ENCODE measurements around the gene NCL. TPM values are rescaled to one million over a fixed set of nuclear protein-coding genes. Genes with fewer than 3 reads are reported as not detected.

NCL gene
- total RNA-seq, 1 experiment from 2014 or later: 557 TPM

GRCh38 chr2:231512222-231512621 lies 47.9 kb upstream of the NCL start:
- no peak for TF ChIP-seq EZH2 (IDR thresholded peaks at IDR 0.05; ENCODE audit: low read depth)
- no peak for TF ChIP-seq CTCF (conservative IDR thresholded peaks at IDR 0.05)
- Histone ChIP-seq H3K4me1 (replicated peaks; ENCODE audit: insufficient read depth) (peaks cover 15% of the 10 kb centered on the region), H3F3A (ENCODE audit: insufficient read depth, low read depth) (0 out of 2 replicates have a peak, but pooled peaks cover 3% of the 10 kb centered on the region), H3K27ac (no peak overlapping the region), H3K79me2 (ENCODE audit: low read depth) (0 out of 2 replicates have a peak, but pooled peaks cover 6% of the 10 kb centered on the region), H2AFZ (no peak overlapping the region), H3K27me3 (ENCODE audit: insufficient read depth, low read depth) (no peaks in the 10 kb centered on the region), H3K9me2 (ENCODE audit: insufficient read depth) (no peaks in the 10 kb centered on the region), H3K9me3 (ENCODE audit: insufficient read depth, low read depth) (no peaks in the 10 kb centered on the region), H3K4me2 (no peak overlapping the region), H3K36me3 (ENCODE audit: low read depth) (no peaks in the 10 kb centered on the region), H3K4me3 (no peak overlapping the region), H4K20me1 (ENCODE audit: insufficient read depth) (no peaks in the 10 kb centered on the region)
- intact Hi-C loops (cut with micrococcal nuclease; ENCODE audit: unreplicated experiment): loop anchor here (5.0 to 10.0 kb wide), 2 partner anchors 100 to 273 kb away; partner anchors contain the start of genes COPS7B and PDE6D
- ChIA-PET CTCF (no interaction called here), POLR2A (ENCODE audit: unreplicated experiment) (interaction anchor here (0.6 kb wide), 1 partner anchor 115 kb away, joined by 4 read pairs; no protein-coding TSS in a partner anchor)
- BruUV-seq (replicated peaks): no TSS peak
- DNase-seq: no peak

GRCh38 chr2:231503766-231504165 lies 39.5 kb upstream of the NCL start:
- no peaks in the 10 kb centered on the region for H3K9me3 ChIP-seq (ENCODE audit: insufficient read depth, low read depth)
- ChIA-PET CTCF (interaction anchor here (0.7 kb wide), 1 partner anchor 14 kb away, joined by 6 read pairs; no protein-coding TSS in a partner anchor), POLR2A (ENCODE audit: unreplicated experiment) (no interaction called here)
- no peaks in the 10 kb centered on the region; the same call in 1 of the 2 replicates for H3F3A ChIP-seq (ENCODE audit: insufficient read depth, low read depth)
- no peak for DNase-seq
- no peaks in the 10 kb centered on the region for H3K36me3 ChIP-seq (ENCODE audit: low read depth)
- no peak overlapping the region for H2AFZ ChIP-seq
- intact Hi-C loops (cut with micrococcal nuclease; ENCODE audit: unreplicated experiment): no loop called here
- no peaks in the 10 kb centered on the region for H3K79me2 ChIP-seq (ENCODE audit: low read depth)
- TF ChIP-seq CTCF (conservative IDR thresholded peaks at IDR 0.05) (no peak), EZH2 (IDR thresholded peaks at IDR 0.05; ENCODE audit: low read depth) (no peak)
- H3K27ac ChIP-seq: no peak overlapping the region
- no peak overlapping the region for H3K4me2 ChIP-seq
- BruUV-seq (replicated peaks): no TSS peak
- no peaks in the 10 kb centered on the region for H3K9me2 ChIP-seq (ENCODE audit: insufficient read depth)
- no peaks in the 10 kb centered on the region for H4K20me1 ChIP-seq (ENCODE audit: insufficient read depth)
- H3K27me3 ChIP-seq (ENCODE audit: insufficient read depth, low read depth): no peaks in the 10 kb centered on the region
- H3K4me3 ChIP-seq: no peak overlapping the region
- no peaks in the 10 kb centered on the region for H3K4me1 ChIP-seq (replicated peaks; ENCODE audit: insufficient read depth)

- Histone ChIP-seq H3K79me2 (ENCODE audit: low read depth) (no peaks in the 10 kb centered on the region), H3K9me2 (ENCODE audit: insufficient read depth) (no peaks in the 10 kb centered on the region), H3K27me3 (ENCODE audit: insufficient read depth, low read depth) (no peaks in the 10 kb centered on the region), H3F3A (ENCODE audit: insufficient read depth, low read depth) (no peaks in the 10 kb centered on the region; the same call in 1 of the 2 replicates), H3K27ac (no peak overlapping the region), H3K9me3 (ENCODE audit: insufficient read depth, low read depth) (no peaks in the 10 kb centered on the region), H2AFZ (no peak overlapping the region), H3K4me3 (no peak overlapping the region), H3K4me2 (no peak overlapping the region), H3K4me1 (replicated peaks; ENCODE audit: insufficient read depth) (no peaks in the 10 kb centered on the region), H4K20me1 (ENCODE audit: insufficient read depth) (no peaks in the 10 kb centered on the region), H3K36me3 (ENCODE audit: low read depth) (no peaks in the 10 kb centered on the region)
- intact Hi-C loops (cut with micrococcal nuclease; ENCODE audit: unreplicated experiment): no loop called here
- no peak for DNase-seq
- CTCF ChIA-PET: no interaction called here
- POLR2A ChIA-PET (ENCODE audit: unreplicated experiment): no interaction called here
- TF ChIP-seq CTCF (conservative IDR thresholded peaks at IDR 0.05): no peak
- no peak for TF ChIP-seq EZH2 (IDR thresholded peaks at IDR 0.05; ENCODE audit: low read depth)
- no TSS peak for BruUV-seq (replicated peaks)
Measured at GRCh38 chr2:231502596-231502995, 38.3 kb upstream of the NCL start.

Measured in PC-9 (cell line).